Measurements from ENCODE around the gene DNM3.

The DNM3 gene

DNA sequence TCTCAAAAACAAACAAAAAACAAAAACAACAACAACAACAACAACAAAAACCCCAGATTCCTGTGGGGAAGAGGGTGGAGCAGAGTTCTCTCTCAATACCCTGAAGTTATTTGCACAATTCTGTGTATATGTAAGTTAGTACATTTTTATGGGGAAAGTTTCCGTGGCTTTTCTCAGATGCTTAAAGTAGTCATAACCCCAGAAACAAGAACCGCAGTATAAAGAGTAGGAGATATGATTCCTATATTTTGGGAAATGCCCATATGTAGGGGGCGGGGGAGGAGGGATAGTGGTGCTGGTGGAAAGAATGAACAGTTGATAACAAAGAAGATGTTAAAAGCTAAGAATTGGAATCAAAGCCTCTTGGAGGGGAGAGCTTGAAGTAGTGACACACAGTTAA lies 131.5 kb downstream of the DNM3 start:
- Histone ChIP-seq H3K27ac (ENCODE audit: low read depth, low read length) (no peak overlapping the region), H3K36me3 (ENCODE audit: control insufficient read depth in 5 of 5, insufficient read depth in 5 of 5, low read length in 5 of 5) (no peaks in the 10 kb centered on the region), H3K9me3 (ENCODE audit: control insufficient read depth in 5 of 5, low read length in 5 of 5) (no peaks in the 10 kb centered on the region), H3K27me3 (ENCODE audit: control insufficient read depth in 5 of 5, insufficient read depth in 4 of 5, low read length in 5 of 5) (no peaks in the 10 kb centered on the region), H3K4me1 (ENCODE audit: control insufficient read depth in 5 of 5, insufficient read depth in 5 of 5, low read length in 5 of 5) (no peaks in the 10 kb centered on the region), H3K4me3 (ENCODE audit: low read depth in 1 of 5, low read length in 5 of 5) (no peak overlapping the region), H3K9ac (ENCODE audit: low read length in 5 of 5) (no peak overlapping the region)

- H3K9ac ChIP-seq (ENCODE audit: low read length in 5 of 5) = no peak overlapping the region
- no peaks in the 10 kb centered on the region for H3K4me1 ChIP-seq (ENCODE audit: control insufficient read depth in 5 of 5, insufficient read depth in 5 of 5, low read length in 5 of 5)
- H3K4me3 ChIP-seq (ENCODE audit: low read depth in 1 of 5, low read length in 5 of 5) = no peak overlapping the region
- no peaks in the 10 kb centered on the region for H3K36me3 ChIP-seq (ENCODE audit: control insufficient read depth in 5 of 5, insufficient read depth in 5 of 5, low read length in 5 of 5)
- H3K27ac ChIP-seq (ENCODE audit: low read depth, low read length) = no peak overlapping the region
- H3K27me3 ChIP-seq (ENCODE audit: control insufficient read depth in 5 of 5, insufficient read depth in 4 of 5, low read length in 5 of 5) = no peaks in the 10 kb centered on the region
- H3K9me3 ChIP-seq (ENCODE audit: control insufficient read depth in 5 of 5, low read length in 5 of 5) = no peaks in the 10 kb centered on the region
These were observed 132.1 kb downstream of the DNM3 start for GRCh38 chr1:171973421-171973820.

- peaks cover 0 to 9% (median 0%) of the 10 kb centered on the region in 5 donors for H3K4me1 ChIP-seq (ENCODE audit: control insufficient read depth in 5 of 5, insufficient read depth in 5 of 5, low read length in 5 of 5)
- H3K36me3 ChIP-seq (ENCODE audit: control insufficient read depth in 5 of 5, insufficient read depth in 5 of 5, low read length in 5 of 5) = no peaks in the 10 kb centered on the region
- no peaks in the 10 kb centered on the region for H3K27me3 ChIP-seq (ENCODE audit: control insufficient read depth in 5 of 5, insufficient read depth in 4 of 5, low read length in 5 of 5)
These were observed 140.0 kb downstream of the DNM3 start for GRCh38 chr1:171981303-171981702.

GRCh38 chr1:171983584-171983983 lies 142.3 kb downstream of the DNM3 start:
- peaks cover 0 to 9% (median 0%) of the 10 kb centered on the region in 5 donors for H3K4me1 ChIP-seq (ENCODE audit: control insufficient read depth in 5 of 5, insufficient read depth in 5 of 5, low read length in 5 of 5)
- H3K4me3 ChIP-seq (ENCODE audit: low read depth in 1 of 5, low read length in 5 of 5) = no peak overlapping the region
- no peaks in the 10 kb centered on the region for H3K36me3 ChIP-seq (ENCODE audit: control insufficient read depth in 5 of 5, insufficient read depth in 5 of 5, low read length in 5 of 5)
- H3K27ac ChIP-seq (ENCODE audit: low read depth, low read length) = no peak overlapping the region
- H3K9ac ChIP-seq (ENCODE audit: low read length in 5 of 5) = no peak overlapping the region
- no peaks in the 10 kb centered on the region for H3K9me3 ChIP-seq (ENCODE audit: control insufficient read depth in 5 of 5, low read length in 5 of 5)
- no peaks in the 10 kb centered on the region for H3K27me3 ChIP-seq (ENCODE audit: control insufficient read depth in 5 of 5, insufficient read depth in 4 of 5, low read length in 5 of 5)

More at GRCh38 chr1:171981303-171981702, 140.0 kb downstream of the DNM3 start:
- no peaks in the 10 kb centered on the region for H3K9me3 ChIP-seq (ENCODE audit: control insufficient read depth in 5 of 5, low read length in 5 of 5)
- H3K4me3 ChIP-seq (ENCODE audit: low read depth in 1 of 5, low read length in 5 of 5) = no peak overlapping the region
- no peak overlapping the region for H3K27ac ChIP-seq (ENCODE audit: low read depth, low read length)
- no peak overlapping the region for H3K9ac ChIP-seq (ENCODE audit: low read length in 5 of 5)

GRCh38 chr1:171984262-171984661 lies 143.0 kb downstream of the DNM3 start:
- peaks cover 0 to 3% (median 0%) of the 10 kb centered on the region in 5 donors for H3K36me3 ChIP-seq (ENCODE audit: control insufficient read depth in 5 of 5, insufficient read depth in 5 of 5, low read length in 5 of 5)
- H3K4me1 ChIP-seq (ENCODE audit: control insufficient read depth in 5 of 5, insufficient read depth in 5 of 5, low read length in 5 of 5) = peaks cover 0 to 9% (median 0%) of the 10 kb centered on the region in 5 donors
- no peaks in the 10 kb centered on the region for H3K27me3 ChIP-seq (ENCODE audit: control insufficient read depth in 5 of 5, insufficient read depth in 4 of 5, low read length in 5 of 5)
- no peaks in the 10 kb centered on the region for H3K9me3 ChIP-seq (ENCODE audit: control insufficient read depth in 5 of 5, low read length in 5 of 5)
- H3K27ac ChIP-seq (ENCODE audit: low read depth, low read length) = no peak overlapping the region
- no peak overlapping the region for H3K4me3 ChIP-seq (ENCODE audit: low read depth in 1 of 5, low read length in 5 of 5)
- no peak overlapping the region for H3K9ac ChIP-seq (ENCODE audit: low read length in 5 of 5)

DNA sequence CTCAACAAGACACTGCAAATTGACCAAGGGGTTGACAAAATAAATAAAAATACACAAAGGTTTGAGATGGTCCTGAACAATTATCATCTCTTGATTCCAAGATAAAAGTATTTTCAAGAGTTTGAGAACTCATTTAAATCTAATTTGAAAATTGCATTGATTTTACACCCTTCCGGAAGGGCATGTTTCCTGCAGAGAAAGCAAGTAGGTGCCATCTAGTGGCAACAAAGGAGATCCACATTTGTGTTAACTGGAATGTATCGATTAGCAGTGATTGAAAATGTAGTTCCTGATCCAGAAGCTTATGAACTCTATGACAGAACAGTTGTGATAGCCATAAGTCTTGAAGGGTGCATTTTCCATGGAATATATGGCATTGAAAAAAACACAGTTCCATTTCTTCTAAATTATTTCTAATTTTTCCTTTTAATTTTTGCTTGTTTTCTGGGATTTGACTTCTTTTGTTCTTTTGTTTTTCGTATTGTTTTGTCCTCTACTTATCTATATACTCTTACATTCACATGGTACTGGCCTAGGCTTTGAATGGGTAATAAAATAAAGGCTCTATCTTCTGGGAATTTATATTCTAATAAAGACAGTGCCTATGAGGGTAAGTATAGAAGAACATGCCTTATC lies 143.7 kb downstream of the DNM3 start:
- Histone ChIP-seq H3K4me1 (ENCODE audit: control insufficient read depth in 5 of 5, insufficient read depth in 5 of 5, low read length in 5 of 5) (peaks cover 0 to 9% (median 0%) of the 10 kb centered on the region in 5 donors), H3K9me3 (ENCODE audit: control insufficient read depth in 5 of 5, low read length in 5 of 5) (no peaks in the 10 kb centered on the region), H3K27me3 (ENCODE audit: control insufficient read depth in 5 of 5, insufficient read depth in 4 of 5, low read length in 5 of 5) (no peaks in the 10 kb centered on the region), H3K27ac (ENCODE audit: low read depth, low read length) (no peak overlapping the region), H3K9ac (ENCODE audit: low read length in 5 of 5) (no peak overlapping the region), H3K36me3 (ENCODE audit: control insufficient read depth in 5 of 5, insufficient read depth in 5 of 5, low read length in 5 of 5) (peaks cover 0 to 3% (median 0%) of the 10 kb centered on the region in 5 donors), H3K4me3 (ENCODE audit: low read depth in 1 of 5, low read length in 5 of 5) (no peak overlapping the region)

GRCh38 chr1:171985639-171986038 lies 144.3 kb downstream of the DNM3 start:
- Histone ChIP-seq H3K4me1 (ENCODE audit: control insufficient read depth in 5 of 5, insufficient read depth in 5 of 5, low read length in 5 of 5) (peaks cover 0 to 5% (median 0%) of the 10 kb centered on the region in 5 donors), H3K36me3 (ENCODE audit: control insufficient read depth in 5 of 5, insufficient read depth in 5 of 5, low read length in 5 of 5) (peaks cover 0 to 3% (median 0%) of the 10 kb centered on the region in 5 donors), H3K4me3 (ENCODE audit: low read depth in 1 of 5, low read length in 5 of 5) (no peak overlapping the region), H3K9ac (ENCODE audit: low read length in 5 of 5) (no peak overlapping the region), H3K9me3 (ENCODE audit: control insufficient read depth in 5 of 5, low read length in 5 of 5) (no peaks in the 10 kb centered on the region), H3K27me3 (ENCODE audit: control insufficient read depth in 5 of 5, insufficient read depth in 4 of 5, low read length in 5 of 5) (no peaks in the 10 kb centered on the region), H3K27ac (ENCODE audit: low read depth, low read length) (no peak overlapping the region)

DNA sequence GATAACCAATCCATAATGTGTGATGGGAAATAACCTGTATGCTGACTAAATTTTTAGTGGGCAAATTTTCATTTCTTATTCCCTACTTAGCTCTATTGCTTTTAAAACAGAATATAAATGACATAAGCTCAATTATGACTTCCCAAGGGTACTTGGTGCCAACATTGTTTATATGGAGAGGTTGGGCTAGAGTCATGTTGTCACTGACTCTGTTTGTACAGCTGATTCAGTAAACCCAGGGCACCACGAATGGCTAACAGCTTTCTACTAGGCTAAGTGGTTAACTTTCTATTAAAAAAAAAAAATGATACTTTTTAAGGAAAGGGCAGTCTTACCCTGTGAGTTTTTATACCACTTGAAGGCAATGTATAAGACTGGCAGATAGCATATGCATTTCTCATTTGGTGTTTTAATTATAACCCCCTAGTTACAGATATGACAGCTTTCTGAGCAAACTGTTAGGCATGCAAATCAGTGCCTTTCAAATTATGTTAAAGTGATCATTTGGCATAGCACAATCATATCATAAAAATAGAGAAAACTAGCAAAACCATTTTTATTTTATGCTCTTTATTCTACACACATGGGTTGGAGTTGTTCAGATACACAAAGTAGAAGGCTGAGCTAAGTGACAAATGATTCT lies 147.1 kb downstream of the DNM3 start:
- Histone ChIP-seq H3K27me3 (ENCODE audit: control insufficient read depth in 5 of 5, insufficient read depth in 4 of 5, low read length in 5 of 5) (no peaks in the 10 kb centered on the region), H3K9ac (ENCODE audit: low read length in 5 of 5) (no peak overlapping the region)

GRCh38 chr1:171990371-171990770 lies 149.1 kb downstream of the DNM3 start:
- no peaks in the 10 kb centered on the region for H3K9me3 ChIP-seq (ENCODE audit: control insufficient read depth in 5 of 5, low read length in 5 of 5)
- no peaks in the 10 kb centered on the region for H3K27me3 ChIP-seq (ENCODE audit: control insufficient read depth in 5 of 5, insufficient read depth in 4 of 5, low read length in 5 of 5)
- H3K36me3 ChIP-seq (ENCODE audit: control insufficient read depth in 5 of 5, insufficient read depth in 5 of 5, low read length in 5 of 5) = peaks cover 0 to 3% (median 0%) of the 10 kb centered on the region in 5 donors
- H3K4me1 ChIP-seq (ENCODE audit: control insufficient read depth in 5 of 5, insufficient read depth in 5 of 5, low read length in 5 of 5) = no peaks in the 10 kb centered on the region
- H3K4me3 ChIP-seq (ENCODE audit: low read depth in 1 of 5, low read length in 5 of 5) = no peak overlapping the region
- no peak overlapping the region for H3K27ac ChIP-seq (ENCODE audit: low read depth, low read length)
- no peak overlapping the region for H3K9ac ChIP-seq (ENCODE audit: low read length in 5 of 5)

More for the DNA sequence above, 147.1 kb downstream of the DNM3 start:
- Histone ChIP-seq H3K36me3 (ENCODE audit: control insufficient read depth in 5 of 5, insufficient read depth in 5 of 5, low read length in 5 of 5) (peaks cover 0 to 3% (median 0%) of the 10 kb centered on the region in 5 donors), H3K9me3 (ENCODE audit: control insufficient read depth in 5 of 5, low read length in 5 of 5) (no peaks in the 10 kb centered on the region), H3K4me3 (ENCODE audit: low read depth in 1 of 5, low read length in 5 of 5) (no peak overlapping the region), H3K4me1 (ENCODE audit: control insufficient read depth in 5 of 5, insufficient read depth in 5 of 5, low read length in 5 of 5) (peaks cover 0 to 2% (median 0%) of the 10 kb centered on the region in 5 donors), H3K27ac (ENCODE audit: low read depth, low read length) (no peak overlapping the region)

GRCh38 chr1:171994293-171994692 lies 153.0 kb downstream of the DNM3 start:
- no peaks in the 10 kb centered on the region for H3K27me3 ChIP-seq (ENCODE audit: control insufficient read depth in 5 of 5, insufficient read depth in 4 of 5, low read length in 5 of 5)
- no peak overlapping the region for H3K27ac ChIP-seq (ENCODE audit: low read depth, low read length)
- no peak overlapping the region for H3K4me3 ChIP-seq (ENCODE audit: low read depth in 1 of 5, low read length in 5 of 5)
- H3K9me3 ChIP-seq (ENCODE audit: control insufficient read depth in 5 of 5, low read length in 5 of 5) = no peaks in the 10 kb centered on the region
- H3K4me1 ChIP-seq (ENCODE audit: control insufficient read depth in 5 of 5, insufficient read depth in 5 of 5, low read length in 5 of 5) = no peaks in the 10 kb centered on the region
- H3K36me3 ChIP-seq (ENCODE audit: control insufficient read depth in 5 of 5, insufficient read depth in 5 of 5, low read length in 5 of 5) = no peaks in the 10 kb centered on the region
- H3K9ac ChIP-seq (ENCODE audit: low read length in 5 of 5) = no peak overlapping the region
